GM23338 (cell line): ENCODE measurements around the gene YTHDF2. TPM values are rescaled to one million over a fixed set of nuclear protein-coding genes. Genes with fewer than 3 reads are reported as not detected.
"Not testable (repeated sequence)": the region's sequence is repeated elsewhere in the genome, so short reads cannot be mapped to it uniquely, and the experiment has no call there.

Experiments
- ATAC-seq: fragments of 200-7000 bp; cut with Tn5 transposase; 3 replicates; pipeline ENCODE4 v1.9.1; 2020
- DNase-seq: peaks from one replicate; pipeline ENCODE4 v3.0.0-alpha.2; 2015; ENCODE audit warnings: low spot score
- H2AFZ ChIP-seq: fragments of 200-600 bp; sonication (generic); 2 replicates; pipeline ENCODE4 v1.8.0; 2016; ENCODE audit warnings: antibody characterized with exemption, mild to moderate bottlenecking, moderate library complexity
- H3F3A ChIP-seq: fragments of 200-600 bp; sonication (generic); replicated peaks from 2 replicates; pipeline ENCODE4 v1.8.0; 2017; ENCODE audit warnings: antibody characterized with exemption, mixed run types, low read depth
- H3K27ac ChIP-seq: fragments of 200-600 bp; sonication (generic); 2 replicates; pipeline ENCODE4 v1.6.1; 2016; ENCODE audit warnings: low read depth
- H3K27me3 ChIP-seq: fragments of 200-600 bp; sonication (generic); 2 replicates; pipeline ENCODE4 v1.8.0; 2016; ENCODE audit warnings: mild to moderate bottlenecking, mixed run types, moderate library complexity; ENCODE audit not compliant: insufficient read depth
- H3K36me3 ChIP-seq: fragments of 200-600 bp; sonication (generic); 2 replicates; pipeline ENCODE4 v1.8.0; 2016; ENCODE audit warnings: mild to moderate bottlenecking; ENCODE audit not compliant: insufficient read depth
- H3K4me1 ChIP-seq: fragments of 200-600 bp; sonication (generic); 2 replicates; pipeline ENCODE4 v1.8.0; 2016; ENCODE audit warnings: mild to moderate bottlenecking, moderate library complexity; ENCODE audit not compliant: insufficient read depth
- H3K4me2 ChIP-seq: fragments of 200-600 bp; sonication (generic); 2 replicates; pipeline ENCODE4 v1.7.1; 2017; ENCODE audit warnings: mixed run types
- H3K4me3 ChIP-seq: fragments of 200-600 bp; sonication (generic); 2 replicates; pipeline ENCODE4 v1.6.1; 2016; ENCODE audit warnings: mixed run types
- H3K79me2 ChIP-seq: fragments of 200-600 bp; sonication (generic); replicated peaks from 2 replicates; pipeline ENCODE4 v1.8.0; 2017; ENCODE audit warnings: mild to moderate bottlenecking; ENCODE audit not compliant: insufficient read depth
- H3K9me2 ChIP-seq: fragments of 200-600 bp; sonication (generic); 2 replicates; pipeline ENCODE4 v1.8.0; 2017; ENCODE audit not compliant: insufficient read depth
- H4K20me1 ChIP-seq: fragments of 200-600 bp; sonication (generic); replicated peaks from 2 replicates; pipeline ENCODE4 v1.8.0; 2017; ENCODE audit warnings: mild to moderate bottlenecking; ENCODE audit not compliant: insufficient read depth
- H3K27ac Mint-ChIP-seq: 2 replicates; pipeline ENCODE4 v1.8.0; 2020; ENCODE audit warnings: inconsistent platforms, mild to moderate bottlenecking, moderate library complexity, mixed read lengths
- H3K27me3 Mint-ChIP-seq: 3 replicates; pipeline ENCODE4 v1.8.0; 2022; ENCODE audit warnings: low read depth, mild to moderate bottlenecking, moderate library complexity, mixed read lengths, inconsistent platforms; ENCODE audit not compliant: insufficient read depth, poor library complexity
- H3K36me3 Mint-ChIP-seq: 3 replicates; pipeline ENCODE4 v1.8.0; 2021; ENCODE audit warnings: low read depth, mild to moderate bottlenecking, inconsistent platforms, moderate library complexity, mixed read lengths
- H3K4me1 Mint-ChIP-seq: 3 replicates; pipeline ENCODE4 v1.8.0; 2020; ENCODE audit warnings: mild to moderate bottlenecking, inconsistent platforms, mixed read lengths
- H3K4me3 Mint-ChIP-seq: 3 replicates; pipeline ENCODE4 v1.8.0; 2021; ENCODE audit warnings: moderate library complexity, mild to moderate bottlenecking, inconsistent platforms, mixed read lengths
- H3K9me3 Mint-ChIP-seq: 3 replicates; pipeline ENCODE4 v1.8.0; 2020; ENCODE audit warnings: moderate library complexity, mild to moderate bottlenecking, inconsistent platforms, mixed read lengths
- EZH2 ChIP-seq: fragments of 200-600 bp; sonication (generic); IDR thresholded peaks from one replicate; pipeline ENCODE4 v1.8.0; 2017; ENCODE audit warnings: antibody characterized with exemption, mild to moderate bottlenecking, low read depth; ENCODE audit not compliant: unreplicated experiment
- EZH2phosphoT487 ChIP-seq: fragments of 200-600 bp; sonication (generic); IDR thresholded peaks from one replicate; pipeline ENCODE4 v1.8.1; 2018; ENCODE audit warnings: antibody characterized with exemption; ENCODE audit not compliant: unreplicated experiment
- JUNB ChIP-seq: IDR thresholded peaks from one replicate; pipeline ENCODE4 v1.6.1; 2016; ENCODE audit warnings: antibody characterized with exemption; ENCODE audit not compliant: unreplicated experiment
- NANOG ChIP-seq: IDR thresholded peaks from 2 replicates; pipeline ENCODE4 v1.6.1; 2016; ENCODE audit warnings: antibody characterized with exemption, borderline replicate concordance
- POLR2AphosphoS5 ChIP-seq: IDR thresholded peaks from 2 replicates; pipeline ENCODE4 v1.6.1; 2016; ENCODE audit warnings: antibody characterized with exemption, low read depth
- STAT1 ChIP-seq: IDR thresholded peaks from one replicate; pipeline ENCODE4 v1.6.1; 2016; ENCODE audit warnings: antibody characterized with exemption; ENCODE audit not compliant: unreplicated experiment
- ZNF331 ChIP-seq: fragments of 250-450 bp; sonication (Bioruptor Pico); IDR thresholded peaks from 2 replicates; pipeline ENCODE4 v1.5.0; 2020; ENCODE audit warnings: low read depth, mild to moderate bottlenecking, moderate library complexity
- polyA plus RNA-seq: library from polyadenylated mRNA; unstranded; fragments of >200 nt; fragmentation: Nextera tagmentation; extraction: Ambion mirVana; gene quantifications from 2 replicates; pipeline ENCODE4 v1.2.1, GENCODE V29; 2016
- total RNA-seq: library from RNA; depleted of rRNA; stranded (reverse); fragments of >200 nt; shearing (Covaris generic); gene quantifications from 2 replicates; pipeline ENCODE4 v1.2.3, GENCODE V29; 2014
- TF ChIP-seq, protein P1 (sequence below), 2 experiments: fragments of 200-600 bp in 1 of 2; sonication (generic) in 1 of 2; conservative IDR thresholded peaks; 2 replicates each; pipeline versions ENCODE4 v1.5.1 to v1.6.1; 2016 to 2017; ENCODE audit warnings: antibody characterized with exemption in 2 of 2, low read depth in 2 of 2, mild to moderate bottlenecking in 2 of 2, moderate library complexity in 1 of 2

YTHDF2 gene
- total and polyA plus RNA-seq, 2 experiments from 2014 or later, result 130 to 169 TPM

DNA sequence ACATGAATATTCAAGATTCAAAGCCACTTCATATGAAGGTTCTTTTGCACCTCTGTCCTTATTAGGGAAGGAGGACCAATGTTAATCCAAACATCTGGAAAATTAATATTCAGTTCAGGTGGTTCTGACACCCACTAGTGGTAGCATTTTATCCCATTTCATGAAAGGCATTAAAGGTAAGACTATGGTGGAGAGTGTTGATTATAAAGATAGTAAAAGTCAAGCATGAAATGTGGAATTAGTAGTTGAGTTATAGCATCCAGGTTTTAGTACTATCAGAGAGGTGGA is 17.5 kb upstream of the YTHDF2 start:
- ATAC-seq (no peak), DNase-seq (no peak)
- Mint-ChIP-seq H3K4me1 (peaks cover 7% of the 10 kb centered on the region; the same call in 1 of the 3 replicates), H3K27me3 (no peaks in the 10 kb centered on the region), H3K27ac (peak overlapping the region; percentile 77; the same call in 1 of the 2 replicates), H3K36me3 (peaks cover 8% of the 10 kb centered on the region), H3K9me3 (peaks cover 4% of the 10 kb centered on the region; the same call in 1 of the 3 replicates), H3K4me3 (no peak overlapping the region; the same call in 2 of the 3 replicates)
- Histone ChIP-seq H3K4me3 (no peak overlapping the region), H4K20me1 (no peaks in the 10 kb centered on the region), H3K27ac (0 out of 2 replicates have a peak overlapping the region, but pooled peaks have one; percentile 76), H3K4me2 (no peak overlapping the region), H3K27me3 (no peaks in the 10 kb centered on the region), H3K79me2 (no peaks in the 10 kb centered on the region), H3K4me1 (0 out of 2 replicates have a peak, but pooled peaks cover 5% of the 10 kb centered on the region), H2AFZ (no peak overlapping the region), H3K9me2 (no peaks in the 10 kb centered on the region), H3K36me3 (peaks cover 4% of the 10 kb centered on the region), H3F3A (peaks cover 17% of the 10 kb centered on the region; the same call in 1 of the 2 replicates)
- TF ChIP-seq, protein P1, sequence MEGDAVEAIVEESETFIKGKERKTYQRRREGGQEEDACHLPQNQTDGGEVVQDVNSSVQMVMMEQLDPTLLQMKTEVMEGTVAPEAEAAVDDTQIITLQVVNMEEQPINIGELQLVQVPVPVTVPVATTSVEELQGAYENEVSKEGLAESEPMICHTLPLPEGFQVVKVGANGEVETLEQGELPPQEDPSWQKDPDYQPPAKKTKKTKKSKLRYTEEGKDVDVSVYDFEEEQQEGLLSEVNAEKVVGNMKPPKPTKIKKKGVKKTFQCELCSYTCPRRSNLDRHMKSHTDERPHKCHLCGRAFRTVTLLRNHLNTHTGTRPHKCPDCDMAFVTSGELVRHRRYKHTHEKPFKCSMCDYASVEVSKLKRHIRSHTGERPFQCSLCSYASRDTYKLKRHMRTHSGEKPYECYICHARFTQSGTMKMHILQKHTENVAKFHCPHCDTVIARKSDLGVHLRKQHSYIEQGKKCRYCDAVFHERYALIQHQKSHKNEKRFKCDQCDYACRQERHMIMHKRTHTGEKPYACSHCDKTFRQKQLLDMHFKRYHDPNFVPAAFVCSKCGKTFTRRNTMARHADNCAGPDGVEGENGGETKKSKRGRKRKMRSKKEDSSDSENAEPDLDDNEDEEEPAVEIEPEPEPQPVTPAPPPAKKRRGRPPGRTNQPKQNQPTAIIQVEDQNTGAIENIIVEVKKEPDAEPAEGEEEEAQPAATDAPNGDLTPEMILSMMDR (conservative IDR thresholded peaks at IDR 0.05; ENCODE audit: low read depth in 2 of 2), result no peak
- no peak for TF ChIP-seq JUNB
- TF ChIP-seq NANOG, result no peak
- TF ChIP-seq POLR2AphosphoS5, result no peak

DNA sequence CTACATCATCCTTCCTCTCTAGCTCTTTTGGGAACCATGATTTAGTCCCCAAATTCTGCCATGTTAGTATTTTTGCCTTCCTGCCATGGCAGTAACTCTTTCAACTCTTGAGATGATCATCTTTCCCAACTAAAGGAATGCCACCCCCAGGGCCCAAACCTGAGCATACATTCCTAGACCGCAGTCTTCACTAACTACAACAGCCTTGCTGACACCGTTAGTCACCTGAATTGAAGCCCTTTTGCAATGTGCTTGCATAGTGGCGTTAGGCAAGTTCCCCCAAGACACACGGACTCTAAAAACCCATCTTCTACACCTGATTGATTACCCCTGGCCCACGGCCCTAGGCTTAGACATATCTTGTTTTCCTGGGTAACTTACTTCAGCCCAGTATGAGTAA is 16.4 kb upstream of the YTHDF2 start:
- DNase-seq (no peak), ATAC-seq (no peak)
- Histone ChIP-seq H3K4me2 (no peak overlapping the region), H4K20me1 (no peaks in the 10 kb centered on the region), H2AFZ (no peak overlapping the region), H3K4me3 (no peak overlapping the region), H3F3A (peaks cover 17% of the 10 kb centered on the region; the same call in 1 of the 2 replicates), H3K4me1 (0 out of 2 replicates have a peak, but pooled peaks cover 5% of the 10 kb centered on the region), H3K79me2 (no peaks in the 10 kb centered on the region), H3K27ac (0 out of 2 replicates have a peak overlapping the region, but pooled peaks have one; percentile 76), H3K36me3 (no peaks in the 10 kb centered on the region), H3K9me2 (no peaks in the 10 kb centered on the region), H3K27me3 (no peaks in the 10 kb centered on the region)
- Mint-ChIP-seq H3K9me3 (peaks cover 4% of the 10 kb centered on the region; the same call in 1 of the 3 replicates), H3K4me3 (no peak overlapping the region), H3K36me3 (no peaks in the 10 kb centered on the region; the same call in 2 of the 3 replicates), H3K27ac (no peak overlapping the region), H3K27me3 (no peaks in the 10 kb centered on the region), H3K4me1 (peaks cover 7% of the 10 kb centered on the region; the same call in 1 of the 3 replicates)
- TF ChIP-seq STAT1, result no peak
- no peak for TF ChIP-seq JUNB
- no peak for TF ChIP-seq EZH2
- TF ChIP-seq ZNF331 (CRISPR knock-in tag), result no peak
- no peak for TF ChIP-seq EZH2phosphoT487

DNA sequence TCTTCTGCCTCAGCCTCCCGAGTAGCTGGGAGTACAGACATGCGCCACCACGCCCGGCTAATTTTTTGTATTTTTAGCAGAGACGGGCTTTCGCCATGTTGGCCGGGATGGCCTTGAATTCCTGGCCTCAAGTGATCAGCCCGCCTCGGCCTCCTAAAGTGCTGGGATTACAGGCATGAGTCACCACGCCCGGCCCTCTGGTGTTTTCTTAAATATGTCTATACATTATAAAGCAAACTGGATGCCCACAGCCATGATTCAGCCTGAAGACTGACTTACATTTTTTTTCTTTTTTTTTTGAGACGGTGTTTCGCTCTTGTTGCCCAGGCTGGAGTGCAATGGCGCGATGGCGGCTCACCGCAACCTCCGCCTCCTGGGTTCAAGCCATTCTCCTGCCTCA is 14.8 kb upstream of the YTHDF2 start:
- not testable (repeated sequence) for H3K27ac ChIP-seq, H3K9me3 Mint-ChIP-seq, H3K9me2 ChIP-seq, H2AFZ ChIP-seq, H3K4me1 Mint-ChIP-seq, ATAC-seq, H3K4me3 Mint-ChIP-seq, H3K4me3 ChIP-seq, H3K36me3 Mint-ChIP-seq, H3K36me3 ChIP-seq, DNase-seq, H3K4me1 ChIP-seq, H3K4me2 ChIP-seq, H3K27me3 Mint-ChIP-seq, H3K27ac Mint-ChIP-seq, H3K27me3 ChIP-seq, H4K20me1 ChIP-seq, H3K79me2 ChIP-seq
- H3F3A ChIP-seq, result peaks cover 15% of the 10 kb centered on the region; the same call in 1 of the 2 replicates

DNA sequence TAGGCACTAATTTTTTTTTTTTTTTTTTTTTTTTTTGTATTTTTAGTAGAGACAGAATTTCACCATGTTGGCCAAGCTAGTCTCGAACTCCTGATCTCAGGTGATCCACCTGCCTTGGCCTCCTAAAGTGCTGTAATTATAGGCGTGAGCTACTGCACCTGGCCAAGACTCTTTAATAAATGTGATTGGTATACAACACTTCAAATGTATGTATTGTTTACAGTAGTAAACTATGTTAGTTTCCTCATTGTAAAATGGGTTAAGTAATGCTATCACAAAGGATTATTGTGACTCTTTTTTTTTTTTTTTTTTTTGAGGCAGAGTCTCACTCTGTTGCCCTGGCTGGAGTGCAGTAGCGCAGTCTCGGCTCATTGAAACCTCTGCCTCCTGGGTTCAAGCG is 11.4 kb upstream of the YTHDF2 start:
- ATAC-seq, H3K9me2 ChIP-seq, H3K79me2 ChIP-seq, H3K27ac Mint-ChIP-seq, H3K27me3 ChIP-seq, H3K27ac ChIP-seq, H3K4me3 ChIP-seq, H3K4me1 ChIP-seq, H3F3A ChIP-seq, H3K4me3 Mint-ChIP-seq, H3K4me1 Mint-ChIP-seq, H3K36me3 Mint-ChIP-seq, H3K27me3 Mint-ChIP-seq, H3K4me2 ChIP-seq, H2AFZ ChIP-seq, H3K36me3 ChIP-seq, H3K9me3 Mint-ChIP-seq, DNase-seq, H4K20me1 ChIP-seq: not testable (repeated sequence)
